Measurements from ENCODE around the gene ETNPPL. TPM values are rescaled to one million over a fixed set of nuclear protein-coding genes. Genes with fewer than 3 reads are reported as not detected.

Gene ETNPPL
- total and polyA plus RNA-seq, 2 of the 13 experiments (the other 11 are each of a cell fraction or from before 2014, with no cell fraction given) = 1.4 to 6.0 TPM

DNA sequence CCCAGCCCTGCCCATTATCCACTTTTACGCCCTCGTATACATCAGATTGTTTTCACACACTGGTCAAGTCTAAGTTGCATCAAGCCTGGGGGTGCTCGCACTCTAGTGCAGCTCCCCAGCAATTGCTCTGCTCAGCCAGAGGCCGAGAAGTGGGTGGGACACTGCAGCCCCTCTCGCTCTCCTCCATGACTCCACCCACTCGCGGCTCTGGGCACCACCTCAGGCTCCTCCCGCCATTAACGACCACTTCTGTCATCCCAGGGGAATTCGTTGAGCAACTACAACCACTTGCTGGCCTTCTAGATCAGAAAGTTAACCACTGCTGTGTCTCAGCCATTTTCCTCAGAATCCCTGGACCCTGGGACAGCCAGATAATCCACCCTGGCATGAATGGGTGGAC is 53.6 kb downstream of the ETNPPL start (continued):
- TF ChIP-seq ZNF570 (CRISPR knock-in tag; IDR thresholded peaks at IDR 0.05; ENCODE audit: borderline replicate concordance) (no peak), NR2F6 (IDR thresholded peaks at IDR 0.05) (no peak), NR2F6 (CRISPR knock-in tag; IDR thresholded peaks at IDR 0.05) (no peak), CBX1 (IDR thresholded peaks at IDR 0.05; ENCODE audit: low read depth) (no peak), NR2F1 (CRISPR knock-in tag; IDR thresholded peaks at IDR 0.05) (no peak), ZNF230 (CRISPR knock-in tag; IDR thresholded peaks at IDR 0.05) (no peak), ETV5 (CRISPR knock-in tag; IDR thresholded peaks at IDR 0.05; ENCODE audit: borderline replicate concordance) (no peak)

DNA sequence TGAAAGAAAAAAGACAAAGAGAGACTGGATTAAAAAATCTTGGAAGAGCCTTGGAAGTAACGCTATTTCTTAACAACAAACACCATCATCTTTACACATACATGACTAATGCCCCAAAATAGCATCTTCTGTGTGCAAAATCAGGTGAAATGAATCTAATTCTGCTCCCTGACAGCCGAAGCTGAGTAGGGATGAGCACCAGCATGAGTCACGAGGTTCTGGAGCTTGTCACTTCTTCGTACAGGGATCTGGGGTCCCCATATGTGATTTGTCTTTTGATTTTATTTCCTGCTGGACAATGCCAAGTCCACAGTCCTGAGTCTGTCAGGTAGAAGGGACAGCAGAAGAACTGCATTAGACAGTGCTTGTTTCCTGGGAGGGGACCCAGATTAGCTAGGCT is 56.6 kb downstream of the ETNPPL start:
- CTCF ChIA-PET (ENCODE audit: low intra/inter-chr PET ratio, low total read pairs) = no interaction called here
- no peaks in the 10 kb centered on the region for H3K79me2 ChIP-seq (ENCODE audit: insufficient read depth, low read length)

More for the DNA sequence above, 56.6 kb downstream of the ETNPPL start:
- 32% methylated on average over 4 of the region's 4 CpGs for WGBS (ENCODE audit: low lambda C conversion rate)
- TF ChIP-seq ZNF644 (CRISPR knock-in tag; IDR thresholded peaks at IDR 0.05; ENCODE audit: low read depth) (no peak), MED1 (CRISPR knock-in tag; IDR thresholded peaks at IDR 0.05) (no peak), ZNF766 (CRISPR knock-in tag; IDR thresholded peaks at IDR 0.05; ENCODE audit: borderline replicate concordance) (no peak), NR2F6 (IDR thresholded peaks at IDR 0.05) (no peak), NR2F6 (CRISPR knock-in tag; IDR thresholded peaks at IDR 0.05) (no peak), SETDB1 (CRISPR knock-in tag; IDR thresholded peaks at IDR 0.05; ENCODE audit: borderline replicate concordance) (no peak)
- TF ChIP-seq, protein P1, sequence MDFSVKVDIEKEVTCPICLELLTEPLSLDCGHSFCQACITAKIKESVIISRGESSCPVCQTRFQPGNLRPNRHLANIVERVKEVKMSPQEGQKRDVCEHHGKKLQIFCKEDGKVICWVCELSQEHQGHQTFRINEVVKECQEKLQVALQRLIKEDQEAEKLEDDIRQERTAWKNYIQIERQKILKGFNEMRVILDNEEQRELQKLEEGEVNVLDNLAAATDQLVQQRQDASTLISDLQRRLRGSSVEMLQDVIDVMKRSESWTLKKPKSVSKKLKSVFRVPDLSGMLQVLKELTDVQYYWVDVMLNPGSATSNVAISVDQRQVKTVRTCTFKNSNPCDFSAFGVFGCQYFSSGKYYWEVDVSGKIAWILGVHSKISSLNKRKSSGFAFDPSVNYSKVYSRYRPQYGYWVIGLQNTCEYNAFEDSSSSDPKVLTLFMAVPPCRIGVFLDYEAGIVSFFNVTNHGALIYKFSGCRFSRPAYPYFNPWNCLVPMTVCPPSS (IDR thresholded peaks at IDR 0.05) = no peak
- TF ChIP-seq, protein P2, sequence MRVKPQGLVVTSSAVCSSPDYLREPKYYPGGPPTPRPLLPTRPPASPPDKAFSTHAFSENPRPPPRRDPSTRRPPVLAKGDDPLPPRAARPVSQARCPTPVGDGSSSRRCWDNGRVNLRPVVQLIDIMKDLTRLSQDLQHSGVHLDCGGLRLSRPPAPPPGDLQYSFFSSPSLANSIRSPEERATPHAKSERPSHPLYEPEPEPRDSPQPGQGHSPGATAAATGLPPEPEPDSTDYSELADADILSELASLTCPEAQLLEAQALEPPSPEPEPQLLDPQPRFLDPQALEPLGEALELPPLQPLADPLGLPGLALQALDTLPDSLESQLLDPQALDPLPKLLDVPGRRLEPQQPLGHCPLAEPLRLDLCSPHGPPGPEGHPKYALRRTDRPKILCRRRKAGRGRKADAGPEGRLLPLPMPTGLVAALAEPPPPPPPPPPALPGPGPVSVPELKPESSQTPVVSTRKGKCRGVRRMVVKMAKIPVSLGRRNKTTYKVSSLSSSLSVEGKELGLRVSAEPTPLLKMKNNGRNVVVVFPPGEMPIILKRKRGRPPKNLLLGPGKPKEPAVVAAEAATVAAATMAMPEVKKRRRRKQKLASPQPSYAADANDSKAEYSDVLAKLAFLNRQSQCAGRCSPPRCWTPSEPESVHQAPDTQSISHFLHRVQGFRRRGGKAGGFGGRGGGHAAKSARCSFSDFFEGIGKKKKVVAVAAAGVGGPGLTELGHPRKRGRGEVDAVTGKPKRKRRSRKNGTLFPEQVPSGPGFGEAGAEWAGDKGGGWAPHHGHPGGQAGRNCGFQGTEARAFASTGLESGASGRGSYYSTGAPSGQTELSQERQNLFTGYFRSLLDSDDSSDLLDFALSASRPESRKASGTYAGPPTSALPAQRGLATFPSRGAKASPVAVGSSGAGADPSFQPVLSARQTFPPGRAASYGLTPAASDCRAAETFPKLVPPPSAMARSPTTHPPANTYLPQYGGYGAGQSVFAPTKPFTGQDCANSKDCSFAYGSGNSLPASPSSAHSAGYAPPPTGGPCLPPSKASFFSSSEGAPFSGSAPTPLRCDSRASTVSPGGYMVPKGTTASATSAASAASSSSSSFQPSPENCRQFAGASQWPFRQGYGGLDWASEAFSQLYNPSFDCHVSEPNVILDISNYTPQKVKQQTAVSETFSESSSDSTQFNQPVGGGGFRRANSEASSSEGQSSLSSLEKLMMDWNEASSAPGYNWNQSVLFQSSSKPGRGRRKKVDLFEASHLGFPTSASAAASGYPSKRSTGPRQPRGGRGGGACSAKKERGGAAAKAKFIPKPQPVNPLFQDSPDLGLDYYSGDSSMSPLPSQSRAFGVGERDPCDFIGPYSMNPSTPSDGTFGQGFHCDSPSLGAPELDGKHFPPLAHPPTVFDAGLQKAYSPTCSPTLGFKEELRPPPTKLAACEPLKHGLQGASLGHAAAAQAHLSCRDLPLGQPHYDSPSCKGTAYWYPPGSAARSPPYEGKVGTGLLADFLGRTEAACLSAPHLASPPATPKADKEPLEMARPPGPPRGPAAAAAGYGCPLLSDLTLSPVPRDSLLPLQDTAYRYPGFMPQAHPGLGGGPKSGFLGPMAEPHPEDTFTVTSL (CRISPR knock-in tag; IDR thresholded peaks at IDR 0.05; ENCODE audit: borderline replicate concordance) = no peak
- Histone ChIP-seq H3K4me2 (ENCODE audit: low read depth, low read length) (no peak overlapping the region), H3K9ac (ENCODE audit: insufficient read depth, low read depth, low read length) (no peak overlapping the region), H3K27ac (ENCODE audit: extremely low read length, insufficient read depth, low read length) (no peak overlapping the region), H3K4me1 (ENCODE audit: insufficient read depth, low read length) (no peaks in the 10 kb centered on the region), H2AFZ (ENCODE audit: low read length) (no peak overlapping the region), H3K36me3 (replicated peaks in 1 of 2; ENCODE audit: control insufficient read depth in 1 of 2, insufficient read depth in 2 of 2, low read length in 2 of 2) (no peaks in the 10 kb centered on the region), H4K20me1 (ENCODE audit: insufficient read depth, low read length) (no peaks in the 10 kb centered on the region), H3K9me3 (ENCODE audit: low read length) (no peaks in the 10 kb centered on the region), H3K4me3 (replicated peaks in 1 of 3; ENCODE audit: insufficient read depth in 1 of 3, low read depth in 2 of 3, low read length in 3 of 3) (no peak overlapping the region), H3K27me3 (ENCODE audit: control insufficient read depth in 1 of 2, insufficient read depth in 2 of 2, low read length in 2 of 2) (no peaks in the 10 kb centered on the region; a peak in 1 of 5 replicates)
- intact Hi-C loops (cut with micrococcal nuclease; ENCODE audit: unreplicated experiment) (no loop called here), in situ Hi-C loops (cut with HindIII; ENCODE audit: extremely low pct_ligation_motif_present, low pct_unique_long_range_greater_than_20kb) (no loop called here)
- no TSS peak for BruUV-seq (replicated peaks)
- FAIRE-seq = no peak
- no peak for ATAC-seq
- POLR2A ChIA-PET = no interaction called here
- DNase-seq (ENCODE audit: low spot score) = no peak

Data from HepG2 (cell line).